GM20000 (cell line): ENCODE results near the gene ARRDC3.

ENCODE experiments used
- DNase-seq: peaks from one replicate; pipeline ENCODE4 v3.0.0; 2012; ENCODE audit warnings: low spot score
- TF ChIP-seq, protein P1 (sequence below): IDR thresholded peaks from 2 replicates; pipeline ENCODE4 v1.5.1; 2012; ENCODE audit warnings: mild to moderate bottlenecking, control low read depth; ENCODE audit errors: extremely low read depth, missing control alignments

The ARRDC3 gene

DNA sequence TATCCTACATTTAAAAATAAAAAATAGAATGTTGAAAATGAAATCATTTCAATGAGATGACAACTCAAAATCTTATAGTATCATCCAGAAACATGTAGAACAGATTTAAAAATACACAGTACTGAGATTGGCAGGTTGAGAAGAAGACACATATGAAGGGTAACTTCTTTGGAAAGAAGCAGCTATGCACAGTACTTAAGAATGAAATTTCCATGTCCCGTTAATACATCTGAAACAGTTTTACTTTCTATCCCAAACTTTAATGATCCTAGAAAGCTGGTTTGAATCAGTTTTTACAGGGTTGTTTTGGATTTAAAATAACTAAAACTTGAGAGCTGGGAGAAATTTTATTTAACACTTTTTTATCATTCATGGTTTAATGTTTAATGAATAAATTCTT, 36.0 kb upstream of the ARRDC3 start:
- DNase-seq: no peak
- TF ChIP-seq, protein P1, sequence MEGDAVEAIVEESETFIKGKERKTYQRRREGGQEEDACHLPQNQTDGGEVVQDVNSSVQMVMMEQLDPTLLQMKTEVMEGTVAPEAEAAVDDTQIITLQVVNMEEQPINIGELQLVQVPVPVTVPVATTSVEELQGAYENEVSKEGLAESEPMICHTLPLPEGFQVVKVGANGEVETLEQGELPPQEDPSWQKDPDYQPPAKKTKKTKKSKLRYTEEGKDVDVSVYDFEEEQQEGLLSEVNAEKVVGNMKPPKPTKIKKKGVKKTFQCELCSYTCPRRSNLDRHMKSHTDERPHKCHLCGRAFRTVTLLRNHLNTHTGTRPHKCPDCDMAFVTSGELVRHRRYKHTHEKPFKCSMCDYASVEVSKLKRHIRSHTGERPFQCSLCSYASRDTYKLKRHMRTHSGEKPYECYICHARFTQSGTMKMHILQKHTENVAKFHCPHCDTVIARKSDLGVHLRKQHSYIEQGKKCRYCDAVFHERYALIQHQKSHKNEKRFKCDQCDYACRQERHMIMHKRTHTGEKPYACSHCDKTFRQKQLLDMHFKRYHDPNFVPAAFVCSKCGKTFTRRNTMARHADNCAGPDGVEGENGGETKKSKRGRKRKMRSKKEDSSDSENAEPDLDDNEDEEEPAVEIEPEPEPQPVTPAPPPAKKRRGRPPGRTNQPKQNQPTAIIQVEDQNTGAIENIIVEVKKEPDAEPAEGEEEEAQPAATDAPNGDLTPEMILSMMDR: no peak

DNA sequence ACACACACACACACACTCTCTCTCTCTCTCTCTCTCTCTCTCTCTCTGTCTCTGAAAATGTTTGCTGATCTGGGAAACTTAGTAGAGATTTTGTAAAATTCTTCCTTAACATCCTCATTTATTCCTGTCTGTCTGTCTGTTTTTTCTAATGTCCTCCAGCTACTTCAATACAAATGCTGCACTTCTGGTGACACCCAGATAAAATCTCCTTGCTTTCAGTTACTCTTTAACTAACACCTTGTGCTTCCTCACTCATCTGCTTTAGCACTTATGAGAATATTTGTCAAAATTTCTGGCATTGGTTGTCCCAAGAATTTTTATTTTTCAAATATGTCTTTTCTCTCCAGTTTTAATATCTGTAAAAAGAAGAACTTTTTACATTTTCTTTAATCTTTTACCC, 35.0 kb upstream of the ARRDC3 start:
- DNase-seq: no peak
- TF ChIP-seq, protein P1: no peak

DNA sequence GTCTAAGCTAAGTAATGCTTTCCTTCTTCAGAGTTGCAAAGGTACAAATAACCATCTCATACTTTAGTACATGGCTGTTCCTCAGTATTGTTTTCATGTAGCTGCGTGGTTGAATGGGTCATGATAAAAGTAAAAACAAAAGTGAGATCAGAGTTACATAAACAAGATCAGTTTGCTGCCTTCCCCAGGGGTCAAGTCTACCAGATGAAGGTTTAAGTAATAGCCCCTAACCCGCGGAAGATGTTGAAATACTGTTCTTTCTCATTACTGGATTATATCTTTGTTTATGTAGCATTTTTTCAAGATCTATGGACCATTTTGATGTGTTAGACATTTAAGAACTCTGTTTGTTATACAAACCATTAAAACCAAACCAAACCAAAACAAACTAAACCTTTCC, 34.1 kb upstream of the ARRDC3 start:
- no peak for DNase-seq
- TF ChIP-seq, protein P1: no peak

DNA sequence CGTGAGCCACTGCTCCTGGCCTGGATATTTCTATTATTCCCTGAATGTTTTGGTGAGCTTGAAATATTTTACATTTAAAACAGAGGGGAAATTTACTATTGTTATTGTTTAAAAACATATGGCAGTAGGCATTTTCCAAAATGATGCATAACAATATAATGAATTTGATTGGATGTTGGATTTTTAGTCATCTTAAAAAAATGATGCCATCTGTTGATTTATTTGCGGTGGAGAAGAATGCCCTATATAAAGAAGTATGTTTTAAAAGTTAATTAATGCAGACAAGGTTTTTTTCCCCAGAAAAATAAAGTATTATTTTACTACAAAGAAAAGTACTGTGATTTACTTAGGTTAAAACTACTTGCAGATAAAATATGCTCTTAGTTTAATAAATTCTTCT, 33.4 kb upstream of the ARRDC3 start:
- DNase-seq: no peak
- TF ChIP-seq, protein P1: no peak

DNA sequence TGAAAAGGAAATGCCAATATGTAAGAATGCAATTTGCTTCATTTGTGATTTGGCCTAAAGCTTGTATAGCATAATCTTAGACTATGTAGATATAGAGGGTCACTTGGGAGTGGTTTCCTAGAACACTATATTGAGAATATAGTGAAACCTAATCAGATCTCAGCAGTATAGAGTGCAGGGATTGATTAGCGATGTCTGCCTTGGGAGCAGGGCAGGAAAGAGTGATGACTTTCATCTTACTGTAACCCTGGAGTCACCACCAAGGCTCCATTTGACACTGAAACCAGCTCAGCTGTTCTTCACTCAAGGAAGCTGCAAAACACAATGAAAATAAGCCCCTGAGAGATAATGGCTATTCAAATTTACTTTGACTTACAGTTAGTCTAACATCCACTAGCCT, 26.2 kb upstream of the ARRDC3 start:
- no peak for DNase-seq
- TF ChIP-seq, protein P1: no peak

DNA sequence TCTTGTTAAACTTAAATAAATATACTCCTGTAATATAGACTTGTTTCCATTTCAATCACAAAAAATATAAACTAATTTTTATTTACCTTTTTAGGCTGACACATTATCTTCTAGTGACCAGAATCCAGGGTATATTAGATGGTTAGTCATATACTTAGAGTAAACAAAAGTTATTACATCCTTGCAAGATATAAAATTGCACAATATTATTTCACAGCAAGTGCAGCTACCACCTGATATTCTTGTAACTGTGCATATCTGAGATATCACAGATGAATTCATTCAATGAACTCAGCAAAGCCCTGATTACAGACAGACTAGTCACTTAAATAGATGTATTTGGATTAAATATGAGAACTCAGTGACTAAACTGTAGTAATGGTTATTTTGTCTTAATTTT, 25.6 kb upstream of the ARRDC3 start:
- DNase-seq: no peak
- TF ChIP-seq, protein P1: no peak

DNA sequence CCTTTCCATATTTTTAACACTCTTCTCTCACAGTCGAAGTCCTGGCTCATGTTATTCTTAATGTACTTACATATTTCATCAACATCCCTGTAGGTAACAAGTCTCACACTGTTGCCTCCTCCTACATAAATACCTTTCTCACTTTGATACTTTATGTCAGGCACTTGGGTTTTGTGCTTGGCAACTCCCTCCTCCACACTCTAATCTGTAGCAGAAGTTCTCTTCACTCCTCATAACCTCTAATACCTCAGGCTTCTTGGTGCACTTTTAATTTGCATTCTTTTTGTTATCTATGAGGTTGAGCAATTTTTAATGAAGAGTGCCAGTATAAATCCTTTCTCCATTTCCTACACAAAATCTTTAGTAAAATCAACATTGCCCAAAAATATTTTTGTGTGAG, 24.1 kb upstream of the ARRDC3 start:
- TF ChIP-seq, protein P1: no peak
- DNase-seq: no peak
